DND-41 (cell line): Measurements from ENCODE around the gene XPR1.
A peak's percentile ranks its signal among the peaks of the same experiment; 100 is the strongest.

ENCODE experiments used
- ATAC-seq: fragments of 200-7000 bp; cut with Tn5 transposase; 3 replicates; pipeline ENCODE4 v1.9.1; 2021; ENCODE audit warnings: low read depth; ENCODE audit not compliant: insufficient read depth
- DNase-seq: peaks from one replicate; pipeline ENCODE4 v3.0.0-alpha.2; 2020
- H2AFZ ChIP-seq: 2 replicates; pipeline ENCODE4 v1.6.0; 2012; ENCODE audit warnings: low read depth, low read length
- H3K27ac ChIP-seq: 2 replicates; pipeline ENCODE4 v1.5.1; 2012; ENCODE audit warnings: low read length, inconsistent platforms
- H3K27me3 ChIP-seq: fragments of 200-600 bp; sonication (generic); 2 replicates; pipeline ENCODE4 v1.6.0; 2012; ENCODE audit warnings: low read length, mild to moderate bottlenecking, inconsistent platforms; ENCODE audit not compliant: insufficient read depth, poor library complexity
- H3K36me3 ChIP-seq: 2 replicates; pipeline ENCODE4 v1.5.1; 2012; ENCODE audit warnings: low read length, inconsistent platforms; ENCODE audit not compliant: insufficient read depth
- H3K4me1 ChIP-seq: 2 replicates; pipeline ENCODE4 v1.5.1; 2012; ENCODE audit warnings: mild to moderate bottlenecking, low read length; ENCODE audit not compliant: insufficient read depth
- H3K4me2 ChIP-seq: 2 replicates; pipeline ENCODE4 v1.6.0; 2012; ENCODE audit warnings: mild to moderate bottlenecking, moderate library complexity, low read length, inconsistent platforms; ENCODE audit not compliant: insufficient read depth
- H3K4me3 ChIP-seq, 2 experiments: fragments of 200-600 bp in 1 of 2; shearing (Covaris generic) in 1 of 2; 2 replicates each; pipeline ENCODE4 v1.5.1; 2012 to 2016; ENCODE audit warnings: inconsistent platforms in 2 of 2, low read length in 2 of 2, mild to moderate bottlenecking in 2 of 2, low read depth in 1 of 2, moderate library complexity in 1 of 2
- H3K79me2 ChIP-seq: 2 replicates; pipeline ENCODE4 v1.6.0; 2012; ENCODE audit warnings: low read length, inconsistent platforms; ENCODE audit not compliant: insufficient read depth
- H3K9ac ChIP-seq: 2 replicates; pipeline ENCODE4 v1.6.0; 2012; ENCODE audit warnings: low read depth, mild to moderate bottlenecking, inconsistent platforms, low read length, moderate library complexity
- H3K9me3 ChIP-seq: 2 replicates; pipeline ENCODE4 v1.5.1; 2012; ENCODE audit warnings: low read length, moderate library complexity, mild to moderate bottlenecking, inconsistent platforms; ENCODE audit not compliant: insufficient read depth, severe bottlenecking
- H4K20me1 ChIP-seq: 2 replicates; pipeline ENCODE4 v1.6.0; 2012; ENCODE audit warnings: low read length; ENCODE audit not compliant: insufficient read depth
- CTCF ChIP-seq: IDR thresholded peaks from 2 replicates; pipeline ENCODE4 v1.5.1; 2012; ENCODE audit warnings: borderline replicate concordance, low read length, moderate library complexity, mild to moderate bottlenecking; ENCODE audit not compliant: poor library complexity, severe bottlenecking; ENCODE audit errors: extremely low read depth
- EZH2 ChIP-seq: IDR thresholded peaks from 3 replicates; pipeline ENCODE4 v1.6.1; 2012; ENCODE audit warnings: borderline replicate concordance, low read depth, mild to moderate bottlenecking, moderate library complexity, low read length, inconsistent platforms; ENCODE audit not compliant: severe bottlenecking

XPR1 gene

DNA sequence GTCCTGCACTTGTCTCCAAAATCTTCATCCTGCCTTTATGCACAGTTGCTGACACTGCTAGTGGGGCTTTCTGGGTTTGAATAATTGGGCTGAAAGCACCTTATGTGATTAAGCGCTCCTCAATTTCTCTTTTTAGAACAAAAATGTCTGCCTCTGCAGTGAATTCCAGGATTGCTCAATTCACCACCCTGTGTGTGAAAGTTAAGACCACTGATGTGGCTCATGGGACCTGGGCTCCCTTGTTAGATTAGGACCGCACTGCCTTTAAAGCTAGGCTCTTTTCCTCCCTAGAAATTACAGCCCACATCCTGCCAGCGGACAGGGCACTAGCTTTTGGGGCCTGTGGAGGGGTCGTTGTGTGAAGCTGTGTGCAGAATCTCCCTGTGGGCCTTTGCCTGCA is 299.7 kb downstream of the XPR1 start:
- Histone ChIP-seq H3K27ac (no peak overlapping the region), H2AFZ (no peak overlapping the region), H3K79me2 (no peaks in the 10 kb centered on the region), H3K4me2 (no peak overlapping the region), H4K20me1 (no peaks in the 10 kb centered on the region), H3K9me3 (no peaks in the 10 kb centered on the region), H3K4me1 (peaks cover 10% of the 10 kb centered on the region), H3K27me3 (no peaks in the 10 kb centered on the region), H3K9ac (no peak overlapping the region), H3K36me3 (no peaks in the 10 kb centered on the region), H3K4me3 (no peak overlapping the region)
- TF ChIP-seq EZH2 (no peak), CTCF (no peak)
- ATAC-seq (peak; percentile 47), DNase-seq (peak; percentile 35)

- Histone ChIP-seq H3K27ac (no peak overlapping the region), H3K9me3 (no peaks in the 10 kb centered on the region), H3K79me2 (no peaks in the 10 kb centered on the region), H3K4me1 (peaks cover 18% of the 10 kb centered on the region), H3K36me3 (no peaks in the 10 kb centered on the region), H3K4me3 (no peak overlapping the region), H4K20me1 (no peaks in the 10 kb centered on the region), H3K4me2 (no peak overlapping the region), H2AFZ (no peak overlapping the region), H3K9ac (no peak overlapping the region), H3K27me3 (no peaks in the 10 kb centered on the region)
- ATAC-seq (no peak), DNase-seq (no peak)
- no peak for TF ChIP-seq CTCF
- no peak for TF ChIP-seq EZH2
These were observed 300.6 kb downstream of the XPR1 start for GRCh38 chr1:180932378-180932777.

DNA sequence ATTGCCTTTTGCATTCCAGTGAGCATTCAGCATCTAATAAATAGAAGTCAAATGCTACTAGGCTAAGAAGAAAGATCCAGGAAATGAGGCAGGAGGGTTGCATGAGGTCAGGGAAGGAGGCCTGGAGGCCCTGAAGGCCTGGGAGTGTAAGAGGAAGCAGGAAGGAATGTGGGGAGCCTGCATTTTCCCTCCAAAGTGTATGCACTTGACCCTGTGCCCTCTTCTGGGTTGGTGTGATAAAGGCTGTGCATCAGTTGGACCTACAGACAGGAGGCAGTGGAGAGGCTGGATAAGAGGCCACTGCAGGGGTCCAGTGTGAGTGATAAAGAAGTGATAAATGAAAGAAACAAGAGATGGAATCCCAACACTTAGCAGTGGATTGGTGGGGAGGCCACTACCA is 301.3 kb downstream of the XPR1 start:
- H3K4me1 ChIP-seq = peaks cover 25% of the 10 kb centered on the region
- no peak overlapping the region for H3K4me2 ChIP-seq
- H3K4me3 ChIP-seq = no peak overlapping the region
- TF ChIP-seq EZH2 (no peak), CTCF (no peak)
- ATAC-seq (no peak), DNase-seq (no peak)
- no peak overlapping the region for H3K9ac ChIP-seq
- H3K36me3 ChIP-seq = no peaks in the 10 kb centered on the region
- no peak overlapping the region for H3K27ac ChIP-seq
- no peaks in the 10 kb centered on the region for H3K9me3 ChIP-seq
- H4K20me1 ChIP-seq = no peaks in the 10 kb centered on the region
- no peaks in the 10 kb centered on the region for H3K27me3 ChIP-seq
- no peaks in the 10 kb centered on the region for H3K79me2 ChIP-seq
- no peak overlapping the region for H2AFZ ChIP-seq

DNA sequence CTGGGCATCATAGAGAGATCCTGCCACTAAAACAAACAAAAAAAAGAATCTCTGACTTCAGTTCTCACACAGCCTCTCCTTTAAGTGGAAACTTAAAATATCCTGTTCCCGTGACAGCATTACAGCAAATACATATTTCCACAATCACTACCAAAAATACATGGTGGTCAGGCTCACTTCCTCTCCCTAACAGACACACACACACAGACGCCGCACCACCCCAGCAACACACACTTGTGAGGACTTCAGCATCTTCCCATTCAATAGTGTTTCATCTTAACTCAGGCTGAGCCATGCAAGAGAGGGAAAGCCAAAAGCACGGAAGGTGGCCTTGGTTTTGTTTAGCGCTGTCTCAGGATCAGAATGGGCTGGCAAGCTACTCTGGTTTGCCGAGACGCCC is 302.7 kb downstream of the XPR1 start:
- peak; percentile 23; the same call in 1 of the 3 replicates for ATAC-seq
- Histone ChIP-seq H3K4me3 (no peak overlapping the region), H3K79me2 (no peaks in the 10 kb centered on the region), H3K9me3 (no peaks in the 10 kb centered on the region), H4K20me1 (no peaks in the 10 kb centered on the region), H3K27me3 (no peaks in the 10 kb centered on the region), H3K4me1 (peaks cover 25% of the 10 kb centered on the region), H3K9ac (no peak overlapping the region), H3K4me2 (no peak overlapping the region), H2AFZ (no peak overlapping the region), H3K27ac (no peak overlapping the region; the same call in 1 of the 2 replicates), H3K36me3 (no peaks in the 10 kb centered on the region)
- TF ChIP-seq CTCF = no peak
- TF ChIP-seq EZH2 = no peak
- DNase-seq = no peak
